Peyer's patch (tissue), 4 donors: ENCODE measurements around the gene MNDA. TPM values are rescaled to one million over a fixed set of nuclear protein-coding genes. Genes with fewer than 3 reads are reported as not detected.
"Not testable (repeated sequence)": the region's sequence is repeated elsewhere in the genome, so short reads cannot be mapped to it uniquely, and the experiment has no call there.

Experiments
- DNase-seq, 3 donors: peaks; one replicate each; pipeline ENCODE4 v3.0.0-alpha.2; 2017 to 2019
- H3K27ac ChIP-seq, 4 donors: fragments of 200-600 bp; sonication (generic); one replicate each; pipeline ENCODE4 v1.5.1; 2016 to 2019
- H3K27me3 ChIP-seq, 2 donors: fragments of 200-600 bp; sonication (generic); one replicate each; pipeline ENCODE4 v1.5.1; 2019
- H3K36me3 ChIP-seq, 3 donors: fragments of 200-600 bp; sonication (generic); one replicate each; pipeline ENCODE4 v1.5.1; 2016 to 2019
- H3K4me1 ChIP-seq, 4 donors: fragments of 200-600 bp; sonication (generic); one replicate each; pipeline ENCODE4 v1.5.1; 2016 to 2019
- H3K4me3 ChIP-seq, 4 donors: fragments of 200-600 bp; sonication (generic); 1 replicate in 3 of 4; 2 replicates in 1 of 4; pipeline ENCODE4 v1.5.1; 2016 to 2019; ENCODE audit warnings: mild to moderate bottlenecking in 1 of 4
- H3K9me3 ChIP-seq, 4 donors: fragments of 200-600 bp; sonication (generic); one replicate each; pipeline ENCODE4 v1.5.1; 2016 to 2019; ENCODE audit warnings: mild to moderate bottlenecking in 1 of 4
- POLR2A ChIP-seq, 2 donors: fragments of 450-650 bp; IDR thresholded peaks; one replicate each; pipeline ENCODE4 v1.5.1; 2017; ENCODE audit warnings: antibody characterized with exemption in 2 of 2, mild to moderate bottlenecking in 2 of 2, moderate library complexity in 2 of 2
- total RNA-seq, 4 donors: library from RNA; depleted of rRNA; stranded (reverse); fragments of >200 nt; gene quantifications; one replicate each; pipeline ENCODE4 v1.1.0, GENCODE V29; 2016
- TF ChIP-seq, protein P1 (sequence below), 6 experiments: fragments of 450-650 bp in 4 of 6; fragments of 200-600 bp in 2 of 6; sonication (generic) in 1 of 6; IDR thresholded peaks; one replicate each; pipeline ENCODE4 v1.5.1; 2017 to 2019; ENCODE audit warnings: antibody characterized with exemption in 6 of 6, mild to moderate bottlenecking in 3 of 6, moderate library complexity in 1 of 6

The MNDA gene
- total RNA-seq, 4 donors from 2014 or later = 0.94 to 9.9 TPM; not detected in 2

GRCh38 chr1:158838660-158839059 lies 7.5 kb downstream of the MNDA start:
- Histone ChIP-seq H3K27me3 (no peaks in the 10 kb centered on the region), H3K9me3 (peaks cover 0 to 5% (median 0%) of the 10 kb centered on the region in 4 donors), H3K36me3 (no peaks in the 10 kb centered on the region), H3K4me1 (no peaks in the 10 kb centered on the region), H3K4me3 (no peak overlapping the region), H3K27ac (no peak overlapping the region)
- no peak for DNase-seq
- no peak for TF ChIP-seq POLR2A (IDR thresholded peaks at IDR 0.05)
- TF ChIP-seq, protein P1, sequence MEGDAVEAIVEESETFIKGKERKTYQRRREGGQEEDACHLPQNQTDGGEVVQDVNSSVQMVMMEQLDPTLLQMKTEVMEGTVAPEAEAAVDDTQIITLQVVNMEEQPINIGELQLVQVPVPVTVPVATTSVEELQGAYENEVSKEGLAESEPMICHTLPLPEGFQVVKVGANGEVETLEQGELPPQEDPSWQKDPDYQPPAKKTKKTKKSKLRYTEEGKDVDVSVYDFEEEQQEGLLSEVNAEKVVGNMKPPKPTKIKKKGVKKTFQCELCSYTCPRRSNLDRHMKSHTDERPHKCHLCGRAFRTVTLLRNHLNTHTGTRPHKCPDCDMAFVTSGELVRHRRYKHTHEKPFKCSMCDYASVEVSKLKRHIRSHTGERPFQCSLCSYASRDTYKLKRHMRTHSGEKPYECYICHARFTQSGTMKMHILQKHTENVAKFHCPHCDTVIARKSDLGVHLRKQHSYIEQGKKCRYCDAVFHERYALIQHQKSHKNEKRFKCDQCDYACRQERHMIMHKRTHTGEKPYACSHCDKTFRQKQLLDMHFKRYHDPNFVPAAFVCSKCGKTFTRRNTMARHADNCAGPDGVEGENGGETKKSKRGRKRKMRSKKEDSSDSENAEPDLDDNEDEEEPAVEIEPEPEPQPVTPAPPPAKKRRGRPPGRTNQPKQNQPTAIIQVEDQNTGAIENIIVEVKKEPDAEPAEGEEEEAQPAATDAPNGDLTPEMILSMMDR (IDR thresholded peaks at IDR 0.05) = no peak

DNA sequence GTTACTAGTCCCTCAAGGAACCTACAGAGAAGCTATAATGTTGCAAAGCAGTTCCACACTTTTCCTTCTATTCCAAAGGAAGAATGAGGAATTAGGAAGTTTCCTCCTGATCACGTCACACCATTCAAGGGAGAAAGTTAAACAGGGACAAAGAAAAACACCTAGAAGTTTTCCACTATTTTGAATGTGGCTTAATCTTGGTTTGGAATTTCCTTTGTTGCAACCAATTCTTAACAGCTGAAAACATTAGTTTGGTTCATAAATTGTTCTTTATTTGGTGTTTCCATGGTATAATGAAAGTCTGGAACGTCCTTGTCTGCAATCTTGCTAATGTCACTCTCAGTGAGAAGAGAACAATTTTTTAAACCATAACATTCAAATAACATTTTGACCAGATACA lies 8.4 kb downstream of the MNDA start:
- Histone ChIP-seq H3K27ac (no peak overlapping the region), H3K27me3 (no peaks in the 10 kb centered on the region), H3K36me3 (no peaks in the 10 kb centered on the region), H3K4me3 (no peak overlapping the region), H3K4me1 (no peaks in the 10 kb centered on the region), H3K9me3 (peaks cover 0 to 3% (median 0%) of the 10 kb centered on the region in 4 donors)
- DNase-seq = no peak
- TF ChIP-seq, protein P1 (IDR thresholded peaks at IDR 0.05) = no peak
- TF ChIP-seq POLR2A (IDR thresholded peaks at IDR 0.05) = no peak

GRCh38 chr1:158840236-158840635 lies 9.1 kb downstream of the MNDA start:
- H3K27me3 ChIP-seq = no peaks in the 10 kb centered on the region
- no peaks in the 10 kb centered on the region for H3K36me3 ChIP-seq
- H3K27ac ChIP-seq = no peak overlapping the region
- TF ChIP-seq POLR2A (IDR thresholded peaks at IDR 0.05) = no peak
- TF ChIP-seq, protein P1 (IDR thresholded peaks at IDR 0.05) = no peak
- DNase-seq = no peak
- no peak overlapping the region for H3K4me3 ChIP-seq
- H3K4me1 ChIP-seq = no peaks in the 10 kb centered on the region
- no peaks in the 10 kb centered on the region for H3K9me3 ChIP-seq

GRCh38 chr1:158864595-158864994 lies 33.4 kb downstream of the MNDA start:
- DNase-seq = no peak
- Histone ChIP-seq H3K27ac (no peak overlapping the region), H3K36me3 (no peaks in the 10 kb centered on the region), H3K4me1 (no peaks in the 10 kb centered on the region), H3K4me3 (no peak overlapping the region), H3K27me3 (no peaks in the 10 kb centered on the region), H3K9me3 (no peaks in the 10 kb centered on the region)
- TF ChIP-seq, protein P1 (IDR thresholded peaks at IDR 0.05) = no peak
- no peak for TF ChIP-seq POLR2A (IDR thresholded peaks at IDR 0.05)

DNA sequence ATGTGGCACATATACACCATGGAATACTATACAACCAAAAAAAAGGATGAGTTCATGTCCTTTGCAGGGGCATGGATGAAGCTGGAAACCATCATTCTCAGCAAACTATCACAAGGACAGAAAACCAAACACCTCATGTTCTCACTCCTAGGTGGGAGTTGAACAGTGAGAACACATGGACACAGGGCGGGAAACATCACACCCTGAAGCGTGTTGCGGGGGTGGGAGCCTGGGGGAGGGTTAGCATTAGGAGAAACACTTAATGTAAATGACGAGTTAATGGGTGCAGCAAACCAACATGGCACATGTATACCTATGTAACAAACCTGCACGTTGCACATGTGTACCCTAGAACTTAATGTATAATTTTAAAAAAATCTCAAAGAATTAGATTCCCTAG lies 39.3 kb downstream of the MNDA start:
- H3K27me3 ChIP-seq, H3K27ac ChIP-seq, H3K9me3 ChIP-seq, H3K36me3 ChIP-seq, H3K4me3 ChIP-seq, H3K4me1 ChIP-seq, DNase-seq: not testable (repeated sequence)

DNA sequence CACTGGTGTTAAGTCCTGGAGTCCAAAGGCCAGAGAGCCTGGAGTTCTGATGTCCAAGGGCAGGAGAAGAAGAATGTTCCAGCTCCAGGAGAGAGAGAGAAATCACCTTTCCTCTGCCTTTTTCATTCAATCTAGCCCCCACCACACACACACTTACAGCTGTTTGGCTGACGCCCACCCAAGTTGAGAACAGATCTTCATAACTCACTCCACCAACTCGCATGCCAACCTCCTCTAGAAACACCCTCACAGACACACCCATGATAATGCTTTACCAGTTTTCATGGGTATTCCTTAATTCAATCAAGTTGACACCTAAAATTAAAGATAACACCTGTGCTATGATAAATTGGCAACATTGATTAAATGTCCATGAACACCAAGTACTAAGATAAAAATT lies 42.0 kb downstream of the MNDA start:
- no peak overlapping the region for H3K4me3 ChIP-seq
- no peaks in the 10 kb centered on the region for H3K9me3 ChIP-seq
- no peak for DNase-seq
- H3K27ac ChIP-seq = no peak overlapping the region
- H3K4me1 ChIP-seq = no peaks in the 10 kb centered on the region
- H3K27me3 ChIP-seq = no peaks in the 10 kb centered on the region
- H3K36me3 ChIP-seq = no peaks in the 10 kb centered on the region
- TF ChIP-seq POLR2A (IDR thresholded peaks at IDR 0.05) = no peak
- TF ChIP-seq, protein P1 (IDR thresholded peaks at IDR 0.05) = no peak
